A673 (cell line): ENCODE results near the gene PTP4A2. TPM values are rescaled to one million over a fixed set of nuclear protein-coding genes. Genes with fewer than 3 reads are reported as not detected.

Experiments
- BruUV-seq: library from RNA; stranded (reverse); fragments of 400-500 nt; replicated peaks from 2 replicates; lab custom pipeline; 2021; lab: Mats Ljungman, UMichigan
- CTCF ChIA-PET: fragments of 300-600 bp; sonication (Branson Sonifier 250); formaldehyde crosslinking; loops from one replicate; lab custom pipeline; 2022; ENCODE audit warnings: antibody characterized with exemption; lab: Charles Lee
- POLR2A ChIA-PET: fragments of 300-600 bp; sonication (Branson Sonifier 250); formaldehyde crosslinking; loops from one replicate; lab custom pipeline; 2022; ENCODE audit warnings: antibody characterized with exemption; ENCODE audit not compliant: low non-redundant PET; lab: Charles Lee
- DNase-seq: peaks from one replicate; pipeline ENCODE4 v3.0.0-alpha.2; 2015; ENCODE audit warnings: low spot score
- H3K27ac ChIP-seq: fragments of 200-600 bp; sonication (generic); 2 replicates; pipeline ENCODE4 v1.5.1; 2016; ENCODE audit warnings: mixed run types, low read depth, mild to moderate bottlenecking, mixed read lengths, antibody characterized with exemption, low read length; ENCODE audit not compliant: poor library complexity, severe bottlenecking
- H3K27me3 ChIP-seq: fragments of 200-600 bp; sonication (generic); replicated peaks from 2 replicates; pipeline ENCODE4 v1.6.1; 2017; ENCODE audit warnings: mixed run types, low read depth, mild to moderate bottlenecking, mixed read lengths, antibody characterized with exemption, low read length; ENCODE audit not compliant: insufficient read depth, poor library complexity
- H3K36me3 ChIP-seq: fragments of 200-600 bp; sonication (generic); 2 replicates; pipeline ENCODE4 v1.6.1; 2016; ENCODE audit warnings: mixed run types, mild to moderate bottlenecking, mixed read lengths, antibody characterized with exemption, low read length; ENCODE audit not compliant: insufficient read depth, poor library complexity, severe bottlenecking
- H3K4me1 ChIP-seq: fragments of 200-600 bp; sonication (generic); 2 replicates; pipeline ENCODE4 v1.6.1; 2017; ENCODE audit warnings: mixed run types, mild to moderate bottlenecking, mixed read lengths, antibody characterized with exemption, low read length; ENCODE audit not compliant: insufficient read depth, poor library complexity, severe bottlenecking
- H3K4me3 ChIP-seq: fragments of 200-600 bp; sonication (generic); 2 replicates; pipeline ENCODE4 v1.5.1; 2016; ENCODE audit warnings: low read depth, mixed run types, mild to moderate bottlenecking, mixed read lengths, low read length; ENCODE audit not compliant: poor library complexity, severe bottlenecking
- H3K9me3 ChIP-seq: fragments of 200-600 bp; sonication (generic); 2 replicates; pipeline ENCODE4 v1.6.1; 2016; ENCODE audit warnings: mixed run types, low read depth, mild to moderate bottlenecking, mixed read lengths, antibody characterized with exemption, low read length; ENCODE audit not compliant: poor library complexity, severe bottlenecking
- EZH2 ChIP-seq: fragments of 200-600 bp; sonication (generic); IDR thresholded peaks from 2 replicates; pipeline ENCODE4 v1.6.1; 2017; ENCODE audit warnings: borderline replicate concordance, low read depth, mild to moderate bottlenecking, mixed read lengths, antibody characterized with exemption, low read length; ENCODE audit not compliant: poor library complexity, severe bottlenecking
- intact Hi-C: fragments of 100-400 bp; cut with micrococcal nuclease; formaldehyde crosslinking; loops from one replicate; pipeline ENCODE4 v1.10.0; 2022; ENCODE audit not compliant: unreplicated experiment
- total RNA-seq: library from RNA; stranded (reverse); gene quantifications from 2 replicates; pipeline ENCODE4 v1.2.3, GENCODE V29; 2021
- TF ChIP-seq, protein P1 (sequence below): fragments of 300-800, 200-600 bp; sonication (generic); conservative IDR thresholded peaks from 2 replicates; pipeline ENCODE4 v1.5.1; 2017; ENCODE audit warnings: low read depth, mild to moderate bottlenecking, antibody characterized with exemption, low read length, moderate library complexity, mixed read lengths

PTP4A2 gene
- total RNA-seq, 1 experiment from 2014 or later, result 283 TPM

GRCh38 chr1:31866450-31867032 is 71.6 kb downstream of the PTP4A2 start:
- Histone ChIP-seq H3K4me1 (no peaks in the 10 kb centered on the region), H3K4me3 (no peak overlapping the region), H3K27ac (no peak overlapping the region), H3K27me3 (no peaks in the 10 kb centered on the region), H3K9me3 (no peaks in the 10 kb centered on the region), H3K36me3 (no peaks in the 10 kb centered on the region)
- CTCF ChIA-PET, result interaction anchor here (0.6 kb wide), 1 partner anchor 30 kb away, joined by 4 read pairs; no protein-coding TSS in a partner anchor
- BruUV-seq, result no TSS peak
- no peak for DNase-seq
- intact Hi-C loops, result no loop called here
- POLR2A ChIA-PET, result no interaction called here
- TF ChIP-seq EZH2, result no peak
- TF ChIP-seq, protein P1, sequence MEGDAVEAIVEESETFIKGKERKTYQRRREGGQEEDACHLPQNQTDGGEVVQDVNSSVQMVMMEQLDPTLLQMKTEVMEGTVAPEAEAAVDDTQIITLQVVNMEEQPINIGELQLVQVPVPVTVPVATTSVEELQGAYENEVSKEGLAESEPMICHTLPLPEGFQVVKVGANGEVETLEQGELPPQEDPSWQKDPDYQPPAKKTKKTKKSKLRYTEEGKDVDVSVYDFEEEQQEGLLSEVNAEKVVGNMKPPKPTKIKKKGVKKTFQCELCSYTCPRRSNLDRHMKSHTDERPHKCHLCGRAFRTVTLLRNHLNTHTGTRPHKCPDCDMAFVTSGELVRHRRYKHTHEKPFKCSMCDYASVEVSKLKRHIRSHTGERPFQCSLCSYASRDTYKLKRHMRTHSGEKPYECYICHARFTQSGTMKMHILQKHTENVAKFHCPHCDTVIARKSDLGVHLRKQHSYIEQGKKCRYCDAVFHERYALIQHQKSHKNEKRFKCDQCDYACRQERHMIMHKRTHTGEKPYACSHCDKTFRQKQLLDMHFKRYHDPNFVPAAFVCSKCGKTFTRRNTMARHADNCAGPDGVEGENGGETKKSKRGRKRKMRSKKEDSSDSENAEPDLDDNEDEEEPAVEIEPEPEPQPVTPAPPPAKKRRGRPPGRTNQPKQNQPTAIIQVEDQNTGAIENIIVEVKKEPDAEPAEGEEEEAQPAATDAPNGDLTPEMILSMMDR, result no peak

DNA sequence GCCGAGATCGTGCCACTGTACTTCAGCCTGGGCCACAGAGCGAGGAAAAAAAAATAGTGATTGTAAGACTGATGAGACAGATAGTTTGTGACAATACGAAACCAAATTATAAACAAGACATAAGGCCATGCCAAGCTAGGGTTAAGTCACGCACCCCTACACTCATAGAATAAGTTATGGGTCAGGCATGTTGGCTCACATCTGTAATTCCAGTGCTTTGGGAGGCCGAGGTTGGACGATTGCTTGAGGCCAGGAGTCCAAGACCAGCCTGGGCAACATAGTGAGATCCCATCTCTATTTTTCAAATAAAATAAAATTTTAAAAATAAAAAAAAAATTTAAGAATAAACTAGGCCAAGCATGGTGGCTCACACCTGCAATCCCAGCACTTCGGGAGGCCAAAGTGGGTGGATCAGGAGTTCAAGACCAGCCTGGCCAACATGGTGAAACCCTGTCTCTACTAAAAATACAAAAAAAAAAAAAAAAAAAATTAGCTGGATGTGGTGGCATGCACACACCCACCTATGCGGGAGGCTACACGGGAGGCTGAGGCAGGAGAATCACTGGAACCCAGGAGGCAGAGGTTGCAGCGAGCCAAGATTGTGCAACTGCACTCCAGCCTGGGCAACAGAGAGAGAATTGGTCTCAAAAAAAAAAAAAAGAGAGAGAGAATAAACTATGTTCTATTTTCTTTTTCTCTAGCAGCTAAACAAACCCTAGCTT is 72.3 kb downstream of the PTP4A2 start:
- no peak for TF ChIP-seq EZH2
- TF ChIP-seq, protein P1, result no peak
- H3K4me1 ChIP-seq, result no peaks in the 10 kb centered on the region
- no TSS peak for BruUV-seq
- no peaks in the 10 kb centered on the region for H3K36me3 ChIP-seq
- no peak overlapping the region for H3K4me3 ChIP-seq
- intact Hi-C loops, result no loop called here
- no peaks in the 10 kb centered on the region for H3K9me3 ChIP-seq
- H3K27me3 ChIP-seq, result no peaks in the 10 kb centered on the region
- CTCF ChIA-PET, result interaction anchor here (0.6 kb wide), 1 partner anchor 30 kb away, joined by 4 read pairs; no protein-coding TSS in a partner anchor
- POLR2A ChIA-PET, result no interaction called here
- DNase-seq, result no peak
- H3K27ac ChIP-seq, result no peak overlapping the region

DNA sequence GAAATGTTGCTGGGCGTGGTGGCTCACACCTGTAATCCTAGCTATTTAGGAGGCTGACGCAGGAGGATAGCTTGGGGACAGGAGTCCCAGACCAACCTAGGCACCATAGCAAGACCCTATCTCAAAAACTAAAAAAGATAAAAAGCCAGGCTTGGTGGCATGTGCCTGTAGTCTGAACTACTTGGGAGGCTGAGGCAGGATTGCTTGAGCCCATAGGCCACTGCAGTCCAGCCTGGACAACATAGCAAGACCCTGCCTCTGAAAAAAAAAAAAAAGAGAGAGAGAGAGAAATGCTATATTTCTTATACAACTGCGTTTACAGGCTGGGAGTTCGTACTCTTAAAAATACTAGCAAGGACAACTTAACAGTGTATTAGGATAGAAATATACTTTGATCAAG is 76.1 kb downstream of the PTP4A2 start:
- POLR2A ChIA-PET, result no interaction called here
- Histone ChIP-seq H3K27me3 (no peaks in the 10 kb centered on the region), H3K4me1 (no peaks in the 10 kb centered on the region), H3K27ac (no peak overlapping the region), H3K36me3 (no peaks in the 10 kb centered on the region), H3K4me3 (no peak overlapping the region), H3K9me3 (no peaks in the 10 kb centered on the region)
- CTCF ChIA-PET, result no interaction called here
- intact Hi-C loops, result no loop called here
- TF ChIP-seq, protein P1, result no peak
- no peak for TF ChIP-seq EZH2
- BruUV-seq, result no TSS peak
- no peak for DNase-seq
